Endodermal cell (in vitro differentiated cells): ENCODE measurements around the gene GPRC6A. TPM values are rescaled to one million over a fixed set of nuclear protein-coding genes. Genes with fewer than 3 reads are reported as not detected.

Source experiments
- DNase-seq: peaks from one replicate; pipeline ENCODE4 v3.0.0-alpha.2; 2017
- H3K27ac ChIP-seq: 2 replicates; pipeline ENCODE4 v1.5.1; 2013; ENCODE audit warnings: mild to moderate bottlenecking, low read depth, low read length, moderate library complexity
- H3K27me3 ChIP-seq: 2 replicates; pipeline ENCODE4 v1.6.1; 2013; ENCODE audit warnings: mild to moderate bottlenecking, low read length, moderate library complexity; ENCODE audit not compliant: insufficient read depth, control insufficient read depth, poor library complexity, severe bottlenecking
- H3K36me3 ChIP-seq: 2 replicates; pipeline ENCODE4 v1.7.0; 2013; ENCODE audit warnings: mild to moderate bottlenecking, low read length, moderate library complexity; ENCODE audit not compliant: control insufficient read depth, insufficient read depth
- H3K4me1 ChIP-seq: one replicate; pipeline ENCODE4 v1.7.0; 2013; ENCODE audit warnings: low read length; ENCODE audit not compliant: control insufficient read depth, insufficient read depth
- H3K4me3 ChIP-seq: 2 replicates; pipeline ENCODE4 v1.5.1; 2013; ENCODE audit warnings: mild to moderate bottlenecking, low read length, moderate library complexity
- H3K9ac ChIP-seq: 2 replicates; pipeline ENCODE4 v1.6.1; 2013; ENCODE audit warnings: mild to moderate bottlenecking, low read length, moderate library complexity; ENCODE audit not compliant: poor library complexity, severe bottlenecking; ENCODE audit errors: extremely low read depth
- H3K9me3 ChIP-seq: 2 replicates; pipeline ENCODE4 v1.6.1; 2013; ENCODE audit warnings: mild to moderate bottlenecking, low read length, moderate library complexity; ENCODE audit not compliant: control insufficient read depth
- H3K27ac Mint-ChIP-seq: 2 replicates; pipeline ENCODE4 v1.8.0; 2020; ENCODE audit warnings: mixed read lengths
- H3K27me3 Mint-ChIP-seq: 2 replicates; pipeline ENCODE4 v1.8.0; 2021; ENCODE audit warnings: mild to moderate bottlenecking, mixed read lengths; ENCODE audit not compliant: insufficient read depth
- H3K36me3 Mint-ChIP-seq: 2 replicates; pipeline ENCODE4 v1.8.0; 2020; ENCODE audit warnings: low read depth, mixed read lengths
- H3K4me1 Mint-ChIP-seq: 2 replicates; pipeline ENCODE4 v1.8.0; 2020; ENCODE audit warnings: mixed read lengths
- H3K4me3 Mint-ChIP-seq: 2 replicates; pipeline ENCODE4 v1.8.0; 2020; ENCODE audit warnings: mild to moderate bottlenecking, moderate library complexity, mixed read lengths
- H3K9me3 Mint-ChIP-seq: 2 replicates; pipeline ENCODE4 v1.8.0; 2020; ENCODE audit warnings: mild to moderate bottlenecking, mixed read lengths
- CTCF ChIP-seq: fragments of 200-600 bp; sonication (generic); conservative IDR thresholded peaks from 2 replicates; pipeline ENCODE4 v1.5.0; 2021; ENCODE audit warnings: antibody characterized with exemption, mild to moderate bottlenecking
- WGBS, 2 experiments: methylation state at CpG; one replicate each; pipeline versions ENCODE4 v1.1.5 to v1.1.7; 2013; ENCODE audit warnings: missing lambda C conversion rate in 2 of 2, mixed read lengths in 1 of 2; ENCODE audit not compliant: insufficient coverage in 1 of 2, insufficient read length in 1 of 2; 5-methylcytosine and 5-hydroxymethylcytosine counted together
- total RNA-seq, 2 donors: library from RNA; stranded (reverse); fragmentation: NEBNext Ultra II Directional in 1 of 2; extraction: Animal tissue kit (Norgen Biotek cat#: 25700) in 1 of 2; gene quantifications; 2 replicates in 1 of 2; 3 replicates in 1 of 2; pipeline ENCODE4 v1.2.1, GENCODE V29; 2021

GPRC6A gene
- total RNA-seq, 2 donors from 2014 or later = not detected

GRCh38 chr6:116773886-116774285, 55.0 kb downstream of the GPRC6A start:
- Mint-ChIP-seq H3K27me3 (no peaks in the 10 kb centered on the region), H3K9me3 (no peaks in the 10 kb centered on the region), H3K4me3 (no peak overlapping the region), H3K36me3 (no peaks in the 10 kb centered on the region), H3K27ac (no peak overlapping the region), H3K4me1 (no peaks in the 10 kb centered on the region)
- H3K27ac ChIP-seq = no peak overlapping the region
- H3K4me3 ChIP-seq = no peak overlapping the region
- no peak overlapping the region for H3K9ac ChIP-seq
- 100% methylated on average over 1 of the region's 1 CpG; no CpG with 5 or more reads in 1 of the 2 experiments for WGBS, 2 experiments
- TF ChIP-seq CTCF = no peak
- H3K4me1 ChIP-seq = no peaks in the 10 kb centered on the region
- H3K27me3 ChIP-seq = no peaks in the 10 kb centered on the region
- H3K9me3 ChIP-seq = no peaks in the 10 kb centered on the region
- no peaks in the 10 kb centered on the region for H3K36me3 ChIP-seq
- DNase-seq = no peak

- H3K4me3 ChIP-seq = no peak overlapping the region
- H3K36me3 ChIP-seq = no peaks in the 10 kb centered on the region
- H3K27me3 Mint-ChIP-seq = peaks cover 2% of the 10 kb centered on the region
- H3K4me1 ChIP-seq = no peaks in the 10 kb centered on the region
- DNase-seq = no peak
- TF ChIP-seq CTCF = no peak
- H3K27me3 ChIP-seq = no peaks in the 10 kb centered on the region
- H3K9me3 ChIP-seq = no peaks in the 10 kb centered on the region
- H3K4me3 Mint-ChIP-seq = no peak overlapping the region
- H3K27ac ChIP-seq = no peak overlapping the region
- 88 to 94% methylated on average over 1 of the region's 1 CpG for WGBS, 2 experiments
- H3K4me1 Mint-ChIP-seq = no peaks in the 10 kb centered on the region
- H3K27ac Mint-ChIP-seq = no peak overlapping the region
- H3K9me3 Mint-ChIP-seq = no peaks in the 10 kb centered on the region
- no peaks in the 10 kb centered on the region for H3K36me3 Mint-ChIP-seq
- H3K9ac ChIP-seq = no peak overlapping the region
Observed at GRCh38 chr6:116772450-116772849, 56.4 kb downstream of the GPRC6A start.

- 100% methylated on average over 1 of the region's 2 CpGs for WGBS, 2 experiments
Observed at GRCh38 chr6:116767715-116768114, 61.2 kb downstream of the GPRC6A start.

More at GRCh38 chr6:116767715-116768114, 61.2 kb downstream of the GPRC6A start:
- Histone ChIP-seq H3K9ac (no peak overlapping the region), H3K4me1 (no peaks in the 10 kb centered on the region), H3K36me3 (no peaks in the 10 kb centered on the region), H3K27me3 (peaks cover 44% of the 10 kb centered on the region), H3K4me3 (no peak overlapping the region), H3K27ac (no peak overlapping the region), H3K9me3 (no peaks in the 10 kb centered on the region)
- TF ChIP-seq CTCF = no peak
- no peak overlapping the region for H3K4me3 Mint-ChIP-seq
- peaks cover 8% of the 10 kb centered on the region for H3K4me1 Mint-ChIP-seq
- peaks cover 37% of the 10 kb centered on the region for H3K27me3 Mint-ChIP-seq
- no peak for DNase-seq
- no peaks in the 10 kb centered on the region for H3K9me3 Mint-ChIP-seq
- no peaks in the 10 kb centered on the region for H3K36me3 Mint-ChIP-seq
- no peak overlapping the region for H3K27ac Mint-ChIP-seq
